ENCODE data around the gene TMA7.

GRCh38 chr3:48404440-48405342, 35.4 kb upstream of the TMA7 start:
- TF ChIP-seq YY1 (IDR thresholded peaks at IDR 0.05; ENCODE audit: insufficient read depth, insufficient read length) (no peak), SUZ12 (IDR thresholded peaks at IDR 0.05; ENCODE audit: extremely low read depth, insufficient read depth, insufficient read length) (no peak), ZNF274 (IDR thresholded peaks at IDR 0.05; ENCODE audit: low read depth, low read length) (no peak)
